ENCODE measurements around the gene DYSF.

DYSF gene

DNA sequence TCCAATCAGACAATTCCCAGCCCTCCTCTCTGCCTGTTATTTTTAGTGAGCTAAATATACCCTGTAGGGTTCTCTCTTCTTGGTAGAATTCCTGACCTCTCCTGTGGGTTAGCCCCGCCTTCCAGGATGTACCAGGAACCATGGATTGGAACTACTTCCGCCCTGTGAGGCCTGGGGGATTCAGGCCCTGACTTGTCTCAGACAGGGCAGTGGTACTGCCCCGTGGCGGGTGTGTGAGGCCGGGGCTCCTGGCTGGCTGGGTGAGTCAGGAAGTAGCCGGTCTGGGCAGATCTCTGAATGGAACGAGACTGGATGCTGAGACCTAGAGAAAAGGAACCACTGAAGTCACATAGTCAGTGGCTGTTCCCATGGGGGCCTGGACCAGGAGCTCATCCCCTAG lies 50.5 kb downstream of the DYSF start:
- DNase-seq = no peak

DNA sequence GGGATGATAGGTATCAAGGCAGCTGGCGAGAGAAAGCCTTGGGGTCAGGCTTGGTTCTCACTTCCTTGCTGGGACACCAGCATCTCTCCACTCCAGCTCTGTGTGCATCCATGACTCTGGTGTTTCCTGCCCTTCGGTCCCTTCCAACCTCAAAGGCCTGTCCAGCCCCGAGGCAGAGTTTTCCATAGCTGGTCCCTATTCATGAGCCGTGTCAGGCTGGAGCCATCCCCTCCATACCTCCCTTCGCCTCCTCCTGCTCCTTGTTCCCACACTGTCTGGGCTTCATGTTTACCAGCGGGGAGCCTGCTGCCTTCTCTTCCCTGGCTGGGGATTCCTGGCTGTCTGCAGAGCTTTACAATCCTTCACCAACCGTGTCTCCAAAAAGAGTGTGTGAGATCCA lies 51.2 kb downstream of the DYSF start:
- DNase-seq = no peak

DNA sequence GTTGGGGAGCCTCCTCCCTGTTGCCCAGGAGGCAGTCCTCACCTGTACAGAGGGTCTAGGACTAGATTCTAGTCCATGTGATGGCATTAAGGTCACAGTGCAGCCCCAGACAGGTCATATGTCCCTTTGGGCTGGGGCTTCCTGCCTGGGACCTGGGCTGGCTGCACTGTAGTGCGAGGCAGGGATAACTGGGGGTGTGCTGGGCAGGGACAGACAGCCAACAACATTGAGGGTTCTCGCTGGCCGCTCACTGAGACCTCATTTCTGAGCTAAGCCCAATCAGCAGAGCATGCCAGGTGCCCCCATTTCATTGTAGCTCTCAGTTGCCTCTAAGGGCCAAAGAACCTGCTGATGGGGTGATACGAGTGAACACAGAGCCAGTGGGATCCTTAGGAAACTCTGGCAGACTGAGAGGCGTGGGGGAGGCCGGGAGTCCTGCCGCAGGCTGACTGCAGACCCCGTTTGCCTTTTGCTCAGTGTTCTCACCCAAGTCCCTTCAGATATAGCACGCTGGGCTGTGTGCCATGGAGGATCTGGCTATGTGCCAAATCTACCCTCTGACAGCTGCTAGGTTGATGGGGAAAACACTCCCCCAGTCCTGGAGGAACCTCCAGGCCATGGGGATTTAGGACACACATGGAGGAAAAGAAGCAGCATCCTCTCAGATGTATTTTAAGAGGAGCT lies 51.9 kb downstream of the DYSF start:
- no peak for DNase-seq

DNA sequence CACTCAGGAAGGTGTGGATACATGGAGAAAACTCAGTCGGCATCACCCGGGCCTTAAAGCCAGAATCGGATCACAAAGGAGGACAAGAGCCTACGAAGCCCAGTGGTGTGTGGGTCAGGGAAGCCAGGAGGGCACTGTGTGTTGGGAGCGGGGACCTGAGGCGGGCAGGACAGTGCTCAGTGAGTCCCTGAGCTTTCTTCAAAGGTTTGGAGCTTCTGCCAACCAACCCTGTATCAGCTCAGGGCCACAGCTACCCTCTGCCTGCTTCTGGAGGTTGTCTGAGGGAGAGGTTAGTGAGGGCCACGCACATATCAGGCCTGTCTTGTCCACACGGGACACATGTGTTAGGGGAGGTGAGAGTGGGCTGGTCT lies 52.4 kb downstream of the DYSF start:
- no peak for DNase-seq

DNA sequence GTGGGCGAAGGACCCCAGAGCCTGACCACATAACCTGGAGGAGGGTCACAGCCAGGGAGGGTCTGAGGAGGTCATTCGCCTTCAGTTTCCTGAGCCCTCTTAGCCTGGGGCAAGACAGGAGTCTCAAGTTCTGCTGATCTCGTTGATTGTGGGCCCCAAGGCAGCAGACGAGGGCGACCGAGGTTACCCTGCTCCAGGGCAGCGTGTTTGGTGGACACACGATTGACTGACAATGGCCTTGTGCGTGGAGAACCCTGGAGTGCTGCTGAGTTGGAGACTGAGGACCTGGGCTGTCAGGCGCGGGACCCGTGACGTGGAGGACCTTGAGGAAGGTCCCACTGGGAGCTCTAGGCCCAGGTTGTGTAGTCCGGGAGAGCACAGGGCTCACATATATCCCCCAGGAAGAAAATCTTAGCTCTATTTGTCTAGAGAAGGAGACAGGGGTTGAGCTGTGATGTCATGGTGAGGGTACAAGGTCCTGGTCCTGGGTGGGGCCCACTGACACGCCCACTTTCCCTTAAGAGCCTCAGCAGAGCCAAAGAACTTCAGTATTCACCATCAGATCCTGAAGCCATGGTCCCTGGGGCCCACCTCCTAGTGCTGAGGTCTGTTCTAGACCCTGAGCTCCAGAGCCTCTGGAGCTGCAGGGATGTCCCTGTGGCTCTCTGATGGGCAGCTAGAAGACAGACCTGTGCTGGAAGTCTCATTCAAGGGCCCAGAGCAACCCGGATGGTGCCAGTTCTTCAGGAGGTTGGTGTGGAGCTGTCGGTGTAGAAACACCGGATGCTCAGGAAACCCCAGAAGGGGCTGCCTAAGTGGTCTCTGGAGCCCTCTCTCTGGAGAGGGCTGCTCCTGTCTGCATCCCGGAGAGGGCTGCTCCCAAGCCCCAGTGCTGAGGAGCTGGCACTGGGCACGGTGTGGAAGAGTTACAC lies 53.1 kb downstream of the DYSF start:
- no peak for DNase-seq

DNA sequence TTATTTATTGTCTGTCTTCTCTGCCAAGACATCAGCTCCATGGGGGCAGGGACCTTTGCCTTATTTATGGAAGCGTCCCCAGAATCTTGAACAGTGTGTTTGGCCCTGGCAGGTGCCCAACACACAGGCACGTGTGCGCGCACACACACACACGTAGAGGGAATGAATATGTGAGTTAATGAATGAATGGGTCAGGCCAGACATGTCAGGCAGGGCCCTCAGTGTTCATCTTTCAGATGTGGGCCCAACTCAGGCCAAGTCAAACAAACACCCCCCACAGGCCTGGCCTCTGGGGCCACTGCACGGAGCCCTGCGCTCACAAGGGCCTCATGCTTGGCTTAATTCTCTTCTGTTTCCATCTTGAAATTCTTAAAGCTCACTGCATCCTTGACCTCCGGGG lies 54.1 kb downstream of the DYSF start:
- no peak for DNase-seq

DNA sequence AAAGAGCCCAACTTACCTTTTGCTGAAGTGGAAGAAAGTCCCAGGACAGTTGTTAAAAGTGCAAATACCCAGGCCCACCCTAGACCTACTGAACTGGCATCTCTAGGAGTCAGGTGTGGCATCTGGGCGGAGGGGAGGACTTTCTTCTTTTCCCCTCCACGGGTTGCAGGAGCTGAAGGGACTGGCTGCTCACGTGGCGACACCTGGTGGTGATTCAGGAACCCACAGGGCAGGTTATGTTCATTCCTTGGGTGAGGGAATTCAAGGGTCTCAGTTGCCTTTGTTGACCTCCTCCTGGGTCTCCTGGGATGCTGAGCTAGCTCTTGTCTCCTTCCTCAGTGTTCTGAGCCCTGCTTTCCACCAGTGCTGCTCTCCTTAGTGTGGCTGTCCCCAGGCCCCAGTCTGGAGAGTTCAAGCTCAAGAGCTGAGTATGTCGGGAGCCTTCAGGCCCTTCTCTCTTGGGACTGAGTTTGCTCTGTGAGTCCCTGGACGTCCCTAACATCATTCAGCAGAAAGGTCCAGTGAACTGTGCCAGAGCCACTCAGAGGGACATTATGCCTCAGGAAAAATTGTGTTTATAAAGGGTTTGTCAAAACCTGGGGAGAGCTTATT lies 56.9 kb downstream of the DYSF start:
- peak; percentile 76 to 78 for DNase-seq

DNA sequence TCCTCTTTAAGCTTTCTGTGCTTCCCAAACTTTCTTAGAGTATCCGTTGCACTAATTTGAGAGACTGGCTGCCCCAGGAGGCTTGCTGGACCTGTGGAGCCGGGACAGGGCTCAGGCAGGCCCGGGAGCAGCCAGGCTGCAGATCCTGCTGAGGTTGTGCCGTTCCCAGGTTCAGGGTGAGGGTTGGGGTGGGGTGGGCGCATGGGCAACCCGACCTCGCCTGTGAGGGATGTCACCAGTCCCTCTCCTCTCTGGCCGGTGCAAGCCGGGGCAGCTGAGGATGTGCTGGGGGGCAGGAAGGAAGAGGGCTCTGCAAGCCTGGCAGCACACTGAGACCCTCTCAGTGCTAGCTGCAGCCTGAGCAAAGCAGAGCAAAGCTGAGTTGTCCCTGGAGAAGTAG lies 57.6 kb downstream of the DYSF start:
- DNase-seq = no peak

DNA sequence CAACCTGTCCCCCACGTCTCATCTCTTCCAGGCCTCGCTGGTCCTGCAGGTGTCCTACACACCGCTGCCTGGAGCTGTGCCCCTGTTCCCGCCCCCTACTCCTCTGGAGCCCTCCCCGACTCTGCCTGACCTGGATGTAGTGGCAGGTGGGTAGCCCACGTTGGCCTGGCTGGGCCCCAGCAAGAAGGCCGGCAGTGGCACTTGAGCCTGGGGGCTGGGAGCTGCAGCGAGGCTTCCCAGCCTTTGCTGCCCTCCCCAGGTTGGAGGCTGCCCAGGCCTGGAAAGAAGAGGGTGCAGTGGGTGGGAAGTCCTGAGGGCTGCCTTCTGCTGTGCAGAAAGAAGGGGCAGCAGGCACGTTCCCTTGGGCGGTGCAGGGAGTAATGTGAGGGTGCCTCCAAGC lies 58.4 kb downstream of the DYSF start:
- no peak for DNase-seq

DNA sequence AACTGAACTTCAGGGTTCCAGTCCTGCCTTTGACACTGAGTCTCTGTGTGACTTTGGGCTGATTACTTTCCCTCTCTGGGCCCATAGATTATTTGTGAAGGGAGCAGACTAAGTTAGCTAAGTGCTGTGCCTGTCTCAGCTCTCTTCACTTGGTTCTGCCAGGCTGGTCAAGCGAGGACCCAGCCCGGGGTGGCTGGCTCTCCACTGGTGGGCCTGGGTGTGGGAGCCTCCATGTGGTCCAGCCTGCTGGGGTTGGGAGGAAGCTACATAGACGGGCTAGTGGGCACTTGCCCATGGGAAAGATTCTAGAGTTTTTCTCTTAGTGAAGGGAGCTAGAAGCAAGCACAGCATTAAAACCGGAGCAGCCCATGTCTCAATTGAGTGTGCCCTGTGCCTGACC lies 59.0 kb downstream of the DYSF start:
- no peak for DNase-seq

DNA sequence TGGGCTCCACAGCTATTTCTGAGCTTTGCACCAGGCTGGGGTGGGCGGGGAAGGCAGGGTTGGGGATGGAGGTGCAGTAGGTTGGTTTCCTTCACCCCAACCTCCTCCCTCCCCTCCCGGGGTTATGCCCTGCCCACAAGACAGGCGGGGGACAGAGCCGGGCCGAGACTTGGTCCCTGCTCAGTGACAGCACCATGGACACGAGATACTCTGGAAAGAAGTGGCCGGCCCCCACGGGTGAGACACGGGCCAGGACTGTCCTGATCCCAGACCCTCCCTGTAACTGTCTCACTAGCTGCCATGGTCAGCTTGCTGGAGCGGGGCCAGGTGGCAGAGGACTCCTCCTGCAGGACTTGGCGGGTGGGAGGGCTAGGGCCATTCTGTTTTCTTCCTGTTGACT lies 59.7 kb downstream of the DYSF start:
- DNase-seq = no peak

DNA sequence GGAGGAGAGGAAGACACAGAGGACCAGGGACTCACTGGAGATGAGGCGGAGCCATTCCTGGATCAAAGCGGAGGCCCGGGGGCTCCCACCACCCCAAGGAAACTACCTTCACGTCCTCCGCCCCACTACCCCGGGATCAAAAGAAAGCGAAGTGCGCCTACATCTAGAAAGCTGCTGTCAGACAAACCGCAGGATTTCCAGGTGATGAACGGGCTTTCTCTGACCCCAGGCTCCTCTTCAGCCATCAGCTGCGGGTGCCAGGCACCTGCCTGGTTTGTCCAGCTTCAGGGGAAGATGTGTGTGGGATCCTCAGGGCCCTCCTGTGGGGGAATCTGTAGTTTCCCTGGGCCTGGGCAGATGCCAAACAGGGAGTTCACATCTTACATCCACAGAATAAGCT lies 60.4 kb downstream of the DYSF start:
- DNase-seq = no peak

DNA sequence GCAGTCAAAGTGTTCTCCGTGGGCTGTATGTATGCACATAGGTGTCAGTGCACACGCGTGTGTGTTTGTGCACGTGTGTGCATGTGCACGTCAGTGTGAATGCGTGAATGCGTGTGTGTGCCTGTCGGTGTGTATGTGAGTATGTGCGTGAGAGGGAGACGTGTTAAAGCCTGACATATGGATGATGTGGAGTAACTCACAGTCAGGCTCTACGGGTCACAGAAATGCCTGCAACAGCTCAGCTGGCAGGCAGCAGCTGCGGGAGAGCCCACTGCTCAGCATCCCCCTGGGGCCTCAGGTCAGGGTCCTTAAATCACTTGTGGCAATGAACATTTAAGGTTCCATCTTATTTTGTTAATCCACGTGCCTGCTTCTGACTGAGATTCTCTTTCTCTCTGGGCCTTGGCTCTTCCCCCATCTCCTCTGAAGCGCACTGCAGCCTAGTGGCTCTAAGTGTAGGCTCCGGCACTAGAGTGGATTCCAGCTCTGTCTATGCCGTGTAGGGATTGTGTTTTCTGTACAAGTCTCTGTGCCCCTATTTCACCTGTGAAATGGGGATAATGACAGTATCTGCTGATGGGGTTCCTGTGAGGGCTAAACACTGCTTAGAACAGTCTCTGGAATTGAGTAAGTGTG lies 63.0 kb downstream of the DYSF start:
- DNase-seq = no peak

DNA sequence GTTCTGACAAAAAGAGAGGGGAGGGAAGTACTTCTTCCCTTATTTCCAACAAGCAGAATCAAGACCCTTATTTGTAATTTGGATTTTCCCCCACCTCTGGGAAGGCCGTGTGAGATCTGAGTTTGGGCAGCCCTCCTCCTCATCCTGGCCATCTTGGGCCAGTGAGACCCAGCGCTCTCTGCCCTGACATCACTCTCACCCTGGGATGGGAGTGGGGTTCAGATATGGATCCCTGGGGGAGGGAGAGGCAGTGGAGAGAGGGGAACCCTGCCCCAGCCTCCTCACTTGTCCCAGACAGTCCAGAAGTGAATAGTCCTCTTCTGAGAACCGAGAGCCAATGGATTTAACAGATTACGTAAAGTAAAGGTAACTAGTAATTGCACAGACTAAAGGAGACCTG lies 64.5 kb downstream of the DYSF start:
- no peak for DNase-seq

DNA sequence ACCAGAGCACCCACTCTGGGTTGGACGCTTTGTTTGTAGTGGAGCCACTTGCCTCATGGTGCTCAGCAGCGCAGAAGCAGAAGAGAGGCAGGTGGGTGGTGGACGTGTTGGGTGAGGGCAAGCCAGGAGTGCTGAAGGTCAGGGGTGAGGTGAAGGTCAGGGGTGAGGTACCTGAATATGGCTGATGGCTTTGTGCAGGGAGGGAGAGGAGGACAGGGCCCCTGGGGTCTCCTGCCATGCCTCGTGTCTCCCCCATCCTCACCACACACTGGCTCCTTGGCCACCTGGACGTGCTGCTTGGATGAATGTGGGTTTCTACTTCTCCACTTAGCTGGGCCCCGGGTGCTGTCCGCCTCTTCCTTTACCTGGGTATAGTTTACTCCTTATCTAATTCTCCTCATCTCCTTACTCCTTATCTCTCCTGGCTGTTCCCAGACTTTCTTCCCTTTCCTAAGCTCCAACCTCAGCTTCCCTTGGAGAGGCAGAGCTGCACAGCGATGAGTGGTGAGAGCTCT lies 68.1 kb downstream of the DYSF start:
- no peak for DNase-seq

DNA sequence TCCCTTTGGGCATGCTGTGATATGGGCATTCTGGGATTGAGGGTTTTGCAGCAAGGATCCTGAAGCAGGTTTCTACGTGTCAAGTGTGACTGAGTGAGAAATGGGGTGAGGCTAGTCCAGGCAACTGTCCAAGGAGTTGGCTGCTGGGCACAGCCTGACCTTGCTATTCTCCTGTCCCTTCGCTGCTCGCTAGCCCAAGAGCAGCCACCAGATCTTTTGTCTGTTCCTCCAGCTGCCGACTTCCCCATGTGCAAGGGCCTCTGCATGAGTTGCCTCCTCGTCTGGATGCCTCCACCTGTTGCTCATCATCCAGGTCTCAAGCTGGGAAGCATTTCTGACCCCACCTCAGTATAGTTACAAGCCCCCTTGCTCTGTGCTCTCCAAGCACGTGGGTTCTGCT lies 71.1 kb downstream of the DYSF start:
- no peak for DNase-seq

DNA sequence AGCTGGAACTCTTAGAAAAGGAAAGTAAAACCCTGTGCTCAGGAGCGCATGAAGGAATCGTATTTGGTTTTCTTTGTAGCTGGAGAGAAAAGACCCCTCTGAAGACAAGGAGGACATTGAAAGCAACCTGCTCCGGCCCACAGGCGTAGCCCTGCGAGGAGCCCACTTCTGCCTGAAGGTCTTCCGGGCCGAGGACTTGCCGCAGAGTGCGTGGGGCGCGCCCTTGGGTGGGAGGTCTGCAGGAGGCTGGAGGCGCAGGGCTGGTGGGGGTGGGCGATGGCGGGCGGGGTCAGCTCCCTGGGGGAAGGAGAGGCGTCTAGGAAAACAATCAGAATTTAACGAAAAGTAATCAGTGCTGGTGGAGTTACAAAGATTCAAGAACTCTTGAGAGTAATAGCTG lies 72.8 kb downstream of the DYSF start:
- no peak for DNase-seq

DNA sequence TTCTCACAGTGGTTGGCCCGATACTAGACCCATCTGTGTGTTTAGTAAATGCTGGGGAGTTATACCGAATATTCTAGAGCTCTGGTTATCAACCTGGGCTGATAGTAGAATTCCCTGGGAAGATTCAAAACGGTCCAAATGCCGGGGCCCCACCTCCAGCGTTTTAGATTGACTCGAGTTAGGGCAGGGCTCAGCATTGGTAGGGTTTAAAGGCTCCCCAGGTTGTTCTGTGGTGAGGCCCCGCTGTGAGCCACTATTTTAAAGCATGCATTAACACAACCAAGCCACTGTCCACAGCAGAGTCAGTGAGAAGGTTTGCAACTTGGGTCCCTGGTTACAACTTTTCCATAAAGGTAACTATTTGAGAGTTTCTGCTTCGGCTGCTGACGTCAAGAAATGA lies 73.6 kb downstream of the DYSF start:
- no peak for DNase-seq

DNA sequence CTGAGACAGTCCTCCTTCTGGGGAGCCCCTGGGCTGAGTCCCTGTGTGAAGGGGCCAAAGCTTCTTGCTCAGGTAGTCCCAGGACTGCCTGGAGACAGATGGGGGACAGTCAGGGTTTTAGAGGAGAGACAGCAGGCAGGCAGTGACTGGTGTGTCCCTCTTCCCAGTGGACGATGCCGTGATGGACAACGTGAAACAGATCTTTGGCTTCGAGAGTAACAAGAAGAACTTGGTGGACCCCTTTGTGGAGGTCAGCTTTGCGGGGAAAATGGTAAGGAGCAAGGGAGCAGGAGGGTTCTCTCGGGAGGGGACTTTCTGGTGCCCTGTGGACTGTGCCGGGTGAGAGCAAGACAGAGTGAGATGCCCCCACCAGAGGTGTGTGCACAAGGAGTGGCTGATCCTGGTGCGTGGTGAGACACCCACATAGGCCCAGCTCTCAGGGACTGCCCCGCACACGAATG lies 74.8 kb downstream of the DYSF start:
- no peak for DNase-seq

DNA sequence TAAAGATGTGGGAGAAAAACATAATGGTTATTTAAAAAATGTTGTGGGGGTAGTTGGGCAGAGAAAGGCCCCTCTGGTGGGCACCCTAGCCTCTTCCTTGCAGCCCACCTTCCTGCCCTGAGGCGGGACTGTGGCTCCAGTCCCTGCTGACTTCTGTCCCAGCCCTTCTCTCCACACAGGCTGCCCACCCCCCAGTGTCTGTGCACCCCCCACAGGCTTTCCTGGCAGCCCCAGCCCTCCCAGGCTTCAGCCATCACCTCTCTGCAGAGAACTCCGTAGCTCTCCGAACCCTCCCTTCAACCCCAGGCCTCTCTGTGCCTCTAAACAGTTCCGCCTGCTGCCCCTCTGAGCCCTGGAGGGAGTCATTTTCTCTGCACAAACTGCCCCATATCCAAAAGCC lies 75.4 kb downstream of the DYSF start:
- no peak for DNase-seq

DNA sequence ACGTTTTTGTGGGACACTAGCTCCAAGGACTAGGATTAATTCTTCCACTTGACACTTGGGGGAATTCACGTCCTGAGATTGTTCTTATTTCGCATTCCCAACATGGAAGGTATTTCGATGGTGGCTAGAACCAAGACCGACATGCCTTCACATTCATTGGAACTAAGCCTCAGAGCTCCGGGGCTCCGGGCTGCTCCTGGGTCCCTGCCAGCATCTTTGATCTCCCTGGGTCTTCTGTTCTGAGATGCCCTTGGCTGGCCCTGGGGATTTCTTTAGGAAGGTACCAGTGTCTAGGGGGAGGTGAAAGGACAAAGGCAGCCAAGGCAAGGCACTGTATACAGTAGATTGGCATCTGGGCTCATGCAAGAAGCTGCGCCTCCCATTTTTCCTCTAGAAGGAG lies 76.8 kb downstream of the DYSF start:
- no peak for DNase-seq

DNA sequence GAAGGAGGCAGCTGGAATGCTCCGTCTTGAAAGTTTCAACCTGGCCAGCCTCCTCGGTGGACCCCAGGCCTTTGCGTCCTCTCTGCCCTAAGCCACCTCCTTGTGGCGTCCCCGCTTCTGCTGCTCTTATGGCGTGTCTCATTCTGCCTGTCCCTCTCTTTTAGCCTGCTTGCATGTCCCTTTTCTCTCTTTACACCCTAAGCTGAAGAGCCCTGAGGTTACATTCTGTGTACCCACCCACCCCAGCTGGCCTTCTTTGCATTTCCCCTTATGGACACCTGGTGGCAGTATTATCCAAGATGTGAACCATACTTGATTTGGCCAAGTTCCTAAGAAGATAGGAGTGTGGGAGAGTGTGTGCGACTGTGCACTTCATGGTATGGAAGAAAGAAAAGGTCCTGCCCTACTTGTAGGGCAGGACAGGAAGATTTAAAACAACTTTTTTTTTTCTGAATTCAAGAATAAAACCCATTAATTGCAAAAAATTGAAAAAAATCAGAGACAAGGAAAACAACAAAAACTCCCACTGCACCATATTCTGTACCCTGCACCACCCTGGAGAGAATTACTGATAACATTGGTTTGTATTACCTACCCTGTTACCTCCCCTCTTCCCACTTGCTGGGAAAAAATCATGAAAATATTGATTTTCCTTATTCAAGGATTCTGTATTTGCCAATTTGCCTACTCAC lies 77.4 kb downstream of the DYSF start:
- DNase-seq = peak; percentile 30 to 36
